IMR-90 (cell line): Measurements from ENCODE around the gene ESYT3. TPM values are rescaled to one million over a fixed set of nuclear protein-coding genes. Genes with fewer than 3 reads are reported as not detected.

Experiments
- ATAC-seq: fragments of 200-7000 bp; cut with Tn5 transposase; 2 replicates; pipeline ENCODE4 v1.9.1; 2020; ENCODE audit warnings: low read depth, mild to moderate bottlenecking, moderate library complexity
- Bru-seq: library from RNA; stranded (reverse); fragments of 400-500 nt; gene quantifications from one replicate; lab custom pipeline; 2021; lab: Mats Ljungman, UMichigan
- BruChase-seq, 2 experiments: library from RNA; stranded (reverse); fragments of 400-500 nt; gene quantifications; one replicate each; lab custom pipeline; 2021; lab: Mats Ljungman, UMichigan
- BruUV-seq: library from RNA; stranded (reverse); fragments of 400-500 nt; replicated peaks from 2 replicates; lab custom pipeline; 2021; lab: Mats Ljungman, UMichigan
- CTCF ChIA-PET: fragments of 300-600 bp; formaldehyde crosslinking; extraction: SDS; loops from one replicate; lab custom pipeline; 2021; ENCODE audit warnings: antibody characterized with exemption; lab: Yijun Ruan, JAX
- POLR2A ChIA-PET: fragments of 300-600 bp; sonication (Branson Sonifier 250); formaldehyde crosslinking; loops from one replicate; lab custom pipeline; 2022; ENCODE audit warnings: antibody characterized with exemption; ENCODE audit not compliant: unreplicated experiment; lab: Charles Lee
- DNase-seq: peaks from one replicate; pipeline ENCODE4 v3.0.0; 2013
- H2AFZ ChIP-seq: replicated peaks from 2 replicates; pipeline ENCODE3; 2013; ENCODE audit warnings: low read length, mild to moderate bottlenecking; ENCODE audit not compliant: poor library complexity
- H2AK5ac ChIP-seq: 2 replicates; pipeline ENCODE4 v1.6.1; 2013; ENCODE audit warnings: low read depth, low read length, inconsistent platforms
- H2AK9ac ChIP-seq: replicated peaks from 2 replicates; pipeline ENCODE3; 2013; ENCODE audit warnings: mild to moderate bottlenecking, low read depth, low read length, moderate library complexity; ENCODE audit not compliant: poor library complexity
- H2BK120ac ChIP-seq: 2 replicates; pipeline ENCODE4 v1.6.1; 2013; ENCODE audit warnings: low read depth, low read length, inconsistent platforms
- H2BK15ac ChIP-seq: 3 replicates; pipeline ENCODE4 v1.6.1; 2013; ENCODE audit warnings: low read depth, low read length, inconsistent platforms
- H2BK20ac ChIP-seq: 2 replicates; pipeline ENCODE4 v1.6.1; 2013; ENCODE audit warnings: low read depth, mild to moderate bottlenecking, inconsistent platforms, low read length, moderate library complexity
- H2BK5ac ChIP-seq: 2 replicates; pipeline ENCODE4 v1.6.1; 2013; ENCODE audit warnings: mild to moderate bottlenecking, low read depth, low read length, inconsistent platforms; ENCODE audit not compliant: poor library complexity, severe bottlenecking
- H3K14ac ChIP-seq: replicated peaks from 2 replicates; pipeline ENCODE4 v1.6.1; 2013; ENCODE audit warnings: low read depth, low read length, inconsistent platforms
- H3K18ac ChIP-seq: 2 replicates; pipeline ENCODE4 v1.6.1; 2013; ENCODE audit warnings: low read depth, low read length, control low read depth
- H3K23ac ChIP-seq: 2 replicates; pipeline ENCODE4 v1.6.1; 2013; ENCODE audit warnings: low read depth, low read length, inconsistent platforms
- H3K27ac ChIP-seq: 2 replicates; pipeline ENCODE4 v1.5.1; 2013; ENCODE audit warnings: mild to moderate bottlenecking, control low read depth, low read length; ENCODE audit not compliant: insufficient read depth
- H3K27me3 ChIP-seq: 2 replicates; pipeline ENCODE4 v1.6.1; 2013; ENCODE audit warnings: low read length; ENCODE audit not compliant: control insufficient read depth, insufficient read depth
- H3K36me3 ChIP-seq: 2 replicates; pipeline ENCODE4 v1.6.1; 2013; ENCODE audit warnings: low read length, mixed read lengths; ENCODE audit not compliant: control insufficient read depth, insufficient read depth
- H3K4ac ChIP-seq: 2 replicates; pipeline ENCODE4 v1.6.1; 2013; ENCODE audit warnings: low read depth, low read length, inconsistent platforms
- H3K4me1 ChIP-seq: 2 replicates; pipeline ENCODE4 v1.6.1; 2013; ENCODE audit warnings: low read length, mixed read lengths; ENCODE audit not compliant: control insufficient read depth, insufficient read depth
- H3K4me2 ChIP-seq: 2 replicates; pipeline ENCODE4 v1.6.1; 2013; ENCODE audit warnings: low read depth, mild to moderate bottlenecking, control low read depth, low read length, moderate library complexity
- H3K4me3 ChIP-seq: 2 replicates; pipeline ENCODE4 v1.5.1; 2013; ENCODE audit warnings: low read depth, mild to moderate bottlenecking, control low read depth, low read length, moderate library complexity; ENCODE audit not compliant: insufficient read depth
- H3K56ac ChIP-seq: 2 replicates; pipeline ENCODE4 v1.6.1; 2013; ENCODE audit warnings: low read length, inconsistent platforms; ENCODE audit not compliant: insufficient read depth; ENCODE audit errors: extremely low read depth
- H3K79me1 ChIP-seq, 2 experiments: 2 replicates each; pipeline ENCODE4 v1.6.1; 2013; ENCODE audit warnings: low read length in 2 of 2, inconsistent platforms in 1 of 2, low read depth in 1 of 2
- H3K9ac ChIP-seq: 2 replicates; pipeline ENCODE4 v1.6.1; 2013; ENCODE audit warnings: low read depth, low read length, control low read depth
- H3K9me1 ChIP-seq: 2 replicates; pipeline ENCODE4 v1.6.1; 2013; ENCODE audit warnings: low read length, inconsistent platforms; ENCODE audit not compliant: insufficient read depth
- H3K9me3 ChIP-seq: 2 replicates; pipeline ENCODE4 v1.6.1; 2013; ENCODE audit warnings: low read length; ENCODE audit not compliant: control insufficient read depth, insufficient read depth
- H4K20me1 ChIP-seq: 2 replicates; pipeline ENCODE4 v1.6.1; 2013; ENCODE audit warnings: low read length, inconsistent platforms; ENCODE audit not compliant: insufficient read depth
- H4K5ac ChIP-seq: 2 replicates; pipeline ENCODE4 v1.6.1; 2013; ENCODE audit warnings: mild to moderate bottlenecking, low read depth, low read length, control low read depth
- H4K8ac ChIP-seq, 2 experiments: 2 replicates each; pipeline ENCODE4 v1.6.1; 2013; ENCODE audit warnings: low read depth in 2 of 2, low read length in 2 of 2, control low read depth in 1 of 2, inconsistent platforms in 1 of 2
- H4K91ac ChIP-seq: 2 replicates; pipeline ENCODE4 v1.6.1; 2013; ENCODE audit warnings: low read depth, low read length, inconsistent platforms; ENCODE audit not compliant: insufficient read depth
- BHLHE40 ChIP-seq: fragments of 150-350 bp; IDR thresholded peaks from 2 replicates; pipeline ENCODE4 v1.6.1; 2016; ENCODE audit warnings: mild to moderate bottlenecking, low read depth, low read length
- NFE2L2 ChIP-seq: fragments of 150-350 bp; IDR thresholded peaks from 2 replicates; pipeline ENCODE4 v1.6.1; 2016; ENCODE audit warnings: low read depth, mild to moderate bottlenecking, low read length
- WGBS, 2 experiments: methylation state at CpG; one replicate each; pipeline versions ENCODE4 v1.1.5 to v1.1.7; 2013; ENCODE audit warnings: missing lambda C conversion rate in 2 of 2; ENCODE audit not compliant: insufficient read length in 1 of 2; ENCODE audit errors: extremely low coverage in 2 of 2; 5-methylcytosine and 5-hydroxymethylcytosine counted together
- dilution Hi-C: fragments of 300-500 bp; cut with HindIII; formaldehyde crosslinking; loops from one replicate; pipeline ENCODE4 v1.14.3; 2018; ENCODE audit warnings: low sequenced_read_pairs; ENCODE audit not compliant: unreplicated experiment
- in situ Hi-C: fragments of 300-500 bp; cut with MboI; formaldehyde crosslinking; loops from 3 replicates; pipeline ENCODE4 v1.14.3; 2019; ENCODE audit warnings: low sequenced_read_pairs, inconsistent platforms, mixed read lengths
- intact Hi-C: fragments of 100-400 bp; cut with micrococcal nuclease; formaldehyde crosslinking; loops from 2 replicates; pipeline ENCODE4 v1.10.0; 2022
- long read RNA-seq: library from polyadenylated mRNA; unstranded; transcript quantifications from one replicate; pipeline ENCODE4 v2.0.0, GENCODE V29; 2021; ENCODE audit not compliant: unreplicated experiment
- polyA plus RNA-seq, 3 experiments: library from polyadenylated mRNA; depleted of rRNA; stranded (reverse); fragments of >200 nt; gene quantifications; 2 replicates each; pipeline ENCODE4 v1.2.3, GENCODE V29; 2012; ENCODE audit warnings: low replicate concordance in 1 of 3
- total RNA-seq: library from RNA; depleted of rRNA; stranded (reverse); fragments of >200 nt; gene quantifications from 2 replicates; pipeline ENCODE4 v1.2.3, GENCODE V29; 2012; rRNA removed
- TF ChIP-seq, protein P1 (sequence below): fragments of 150-350 bp; IDR thresholded peaks from 2 replicates; pipeline ENCODE4 v1.6.1; 2017; ENCODE audit warnings: mild to moderate bottlenecking, antibody characterized with exemption, low read length, low read depth

ESYT3 gene, protein sequence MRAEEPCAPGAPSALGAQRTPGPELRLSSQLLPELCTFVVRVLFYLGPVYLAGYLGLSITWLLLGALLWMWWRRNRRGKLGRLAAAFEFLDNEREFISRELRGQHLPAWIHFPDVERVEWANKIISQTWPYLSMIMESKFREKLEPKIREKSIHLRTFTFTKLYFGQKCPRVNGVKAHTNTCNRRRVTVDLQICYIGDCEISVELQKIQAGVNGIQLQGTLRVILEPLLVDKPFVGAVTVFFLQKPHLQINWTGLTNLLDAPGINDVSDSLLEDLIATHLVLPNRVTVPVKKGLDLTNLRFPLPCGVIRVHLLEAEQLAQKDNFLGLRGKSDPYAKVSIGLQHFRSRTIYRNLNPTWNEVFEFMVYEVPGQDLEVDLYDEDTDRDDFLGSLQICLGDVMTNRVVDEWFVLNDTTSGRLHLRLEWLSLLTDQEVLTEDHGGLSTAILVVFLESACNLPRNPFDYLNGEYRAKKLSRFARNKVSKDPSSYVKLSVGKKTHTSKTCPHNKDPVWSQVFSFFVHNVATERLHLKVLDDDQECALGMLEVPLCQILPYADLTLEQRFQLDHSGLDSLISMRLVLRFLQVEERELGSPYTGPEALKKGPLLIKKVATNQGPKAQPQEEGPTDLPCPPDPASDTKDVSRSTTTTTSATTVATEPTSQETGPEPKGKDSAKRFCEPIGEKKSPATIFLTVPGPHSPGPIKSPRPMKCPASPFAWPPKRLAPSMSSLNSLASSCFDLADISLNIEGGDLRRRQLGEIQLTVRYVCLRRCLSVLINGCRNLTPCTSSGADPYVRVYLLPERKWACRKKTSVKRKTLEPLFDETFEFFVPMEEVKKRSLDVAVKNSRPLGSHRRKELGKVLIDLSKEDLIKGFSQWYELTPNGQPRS
- total RNA-seq (under 0.01 TPM in 2 replicates), polyA plus RNA-seq (2012; rRNA removed) (0.02 and 0.03 TPM in 2 replicates), Bru-seq, nascent RNA (percentile 5 among the genes with signal in this experiment), BruChase-seq, experiment 1, labeled RNA remaining after a 6-hour chase (percentile 9 among the genes with signal in this experiment), BruChase-seq, experiment 2, labeled RNA remaining after a 2-hour chase (percentile 8 among the genes with signal in this experiment)
- 0.04 and 0.05 TPM in 2 replicates for polyA plus RNA-seq (2012; cell fraction: cytosol; rRNA removed)
- 0.25 and 0.32 TPM in 2 replicates for polyA plus RNA-seq (2012; cell fraction: nucleus; rRNA removed; ENCODE audit: low replicate concordance)
- long read RNA-seq = 0 reads

DNA sequence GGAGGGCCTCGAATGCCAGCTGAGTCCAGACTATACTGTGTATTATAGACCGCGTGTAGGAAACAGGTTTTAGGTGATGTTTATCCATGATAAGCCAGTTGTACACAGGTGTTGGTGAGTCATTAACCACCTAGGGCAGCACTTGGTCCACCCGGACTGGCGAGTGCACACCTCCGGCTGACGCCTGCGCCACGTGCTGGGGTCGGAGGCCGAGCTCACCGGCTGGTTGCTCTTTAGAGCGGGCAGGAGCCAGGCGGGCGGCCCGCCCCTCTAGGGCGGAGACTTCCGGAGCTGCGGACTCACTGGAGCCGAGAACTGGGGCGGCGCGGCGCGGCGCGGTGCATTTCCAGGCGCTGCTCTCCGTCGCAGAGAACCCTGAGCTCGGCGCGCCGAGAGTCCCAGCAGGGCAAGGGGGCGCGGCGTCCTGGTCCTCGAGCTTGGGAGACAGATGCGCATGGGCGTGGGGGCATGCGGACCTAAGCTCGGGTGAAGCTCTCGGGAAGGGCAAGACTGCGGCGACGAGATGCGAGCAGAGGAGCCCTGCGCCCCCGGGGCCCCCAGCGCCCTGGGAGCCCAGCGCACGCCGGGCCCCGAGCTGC is at the start of gene ESYT3:
Gene ESYT3, plus strand, starts transcription at position 341 of the 599 bp plus-strand sequence. Its CDS starts 183 bp downstream, at position 524.
- BruUV-seq = no TSS peak
- Histone ChIP-seq H2BK15ac (no peak within 1 kb of the TSS), H3K36me3 (no peaks in the 10 kb centered on the region), H4K5ac (no peak within 1 kb of the TSS), H3K27ac (no peak within 1 kb of the TSS), H3K4me3 (peak within 1 kb of the TSS; percentile 34), H4K8ac (no peak within 1 kb of the TSS), H2BK20ac (no peak within 1 kb of the TSS), H3K27me3 (peaks cover 66% of the 10 kb centered on the region), H2AFZ (peak within 1 kb of the TSS; percentile 89), H3K79me1 (no peaks in the 10 kb centered on the region), H4K20me1 (no peaks in the 10 kb centered on the region), H3K14ac (no peak within 1 kb of the TSS), H2AK5ac (no peak within 1 kb of the TSS), H3K9me3 (no peaks in the 10 kb centered on the region), H4K91ac (no peak within 1 kb of the TSS), H3K18ac (no peak within 1 kb of the TSS), H2AK9ac (peak within 1 kb of the TSS; percentile 51), H3K4me1 (peaks cover 2% of the 10 kb centered on the region; the same call in 1 of the 2 replicates), H2BK5ac (no peak within 1 kb of the TSS), H2BK120ac (no peak within 1 kb of the TSS), H3K4ac (no peak within 1 kb of the TSS), H3K9ac (no peak within 1 kb of the TSS), H3K23ac (no peak within 1 kb of the TSS; the same call in 1 of the 2 replicates), H3K56ac (no peak within 1 kb of the TSS), H3K9me1 (peaks cover 2% of the 10 kb centered on the region; the same call in 1 of the 2 replicates), H3K4me2 (peak within 1 kb of the TSS; percentile 78)
- no peak for TF ChIP-seq NFE2L2
- TF ChIP-seq BHLHE40 = peak; percentile 47; the same call in 1 of the 2 replicates
- TF ChIP-seq, protein P1, sequence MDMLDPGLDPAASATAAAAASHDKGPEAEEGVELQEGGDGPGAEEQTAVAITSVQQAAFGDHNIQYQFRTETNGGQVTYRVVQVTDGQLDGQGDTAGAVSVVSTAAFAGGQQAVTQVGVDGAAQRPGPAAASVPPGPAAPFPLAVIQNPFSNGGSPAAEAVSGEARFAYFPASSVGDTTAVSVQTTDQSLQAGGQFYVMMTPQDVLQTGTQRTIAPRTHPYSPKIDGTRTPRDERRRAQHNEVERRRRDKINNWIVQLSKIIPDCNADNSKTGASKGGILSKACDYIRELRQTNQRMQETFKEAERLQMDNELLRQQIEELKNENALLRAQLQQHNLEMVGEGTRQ = 0 out of 2 replicates have a peak, but pooled peaks have one; percentile 19
- in situ Hi-C loops = no loop called here
- ATAC-seq (peak; percentile 96), DNase-seq (peak; percentile 43)
- ChIA-PET POLR2A (no interaction called here), CTCF (interaction anchor here (0.6 to 1.4 kb wide), 4 partner anchors 8 to 486 kb away, joined by 3 read pairs; no protein-coding TSS in a partner anchor)
- intact Hi-C loops = no loop called here
- 2% methylated on average over 51 of the region's 54 CpGs; no CpG with 5 or more reads in 1 of the 2 experiments for WGBS, 2 experiments
- dilution Hi-C loops = no loop called here
